ENCODE results near the gene CEP85L. TPM values are rescaled to one million over a fixed set of nuclear protein-coding genes. Genes with fewer than 3 reads are reported as not detected.

CEP85L gene
- total RNA-seq, 6 experiments from 2014 or later, result 6.6 to 8.8 (median 7.6) TPM

- TF ChIP-seq CTCF (IDR thresholded peaks at IDR 0.05), result no peak
- Mint-ChIP-seq H3K9me3 (peaks cover 10% of the 10 kb centered on the region), H3K27me3 (ENCODE audit: insufficient read depth) (peaks cover 3% of the 10 kb centered on the region; the same call in 1 of the 2 replicates), H3K4me3 (no peak overlapping the region), H3K4me1 (ENCODE audit: low read depth) (peaks cover 17% of the 10 kb centered on the region), H3K36me3 (ENCODE audit: low read depth) (peaks cover 41% of the 10 kb centered on the region), H3K27ac (no peak overlapping the region)
- DNase-seq, result no peak
Measured at GRCh38 chr6:118485601-118486550, 165.5 kb downstream of the CEP85L start.

- no peak for DNase-seq
- no peaks in the 10 kb centered on the region for H3K9me3 Mint-ChIP-seq
- H3K27me3 Mint-ChIP-seq (ENCODE audit: insufficient read depth), result no peaks in the 10 kb centered on the region; the same call in 1 of the 2 replicates
- no peak for TF ChIP-seq CTCF (IDR thresholded peaks at IDR 0.05)
- H3K4me1 Mint-ChIP-seq (ENCODE audit: low read depth), result peaks cover 10% of the 10 kb centered on the region
- H3K27ac Mint-ChIP-seq, result no peak overlapping the region
- H3K36me3 Mint-ChIP-seq (ENCODE audit: low read depth), result no peaks in the 10 kb centered on the region; the same call in 1 of the 2 replicates
- no peak overlapping the region for H3K4me3 Mint-ChIP-seq
Measured at GRCh38 chr6:118476551-118476950, 174.8 kb downstream of the CEP85L start.

- no peak for DNase-seq
- no peak overlapping the region for H3K4me3 Mint-ChIP-seq
- H3K36me3 Mint-ChIP-seq (ENCODE audit: low read depth), result peaks cover 18% of the 10 kb centered on the region
- H3K27me3 Mint-ChIP-seq (ENCODE audit: insufficient read depth), result no peaks in the 10 kb centered on the region; the same call in 1 of the 2 replicates
- H3K4me1 Mint-ChIP-seq (ENCODE audit: low read depth), result peaks cover 18% of the 10 kb centered on the region
- TF ChIP-seq CTCF (IDR thresholded peaks at IDR 0.05), result no peak
- no peaks in the 10 kb centered on the region for H3K9me3 Mint-ChIP-seq
- no peak overlapping the region for H3K27ac Mint-ChIP-seq
Measured at GRCh38 chr6:118473266-118473665, 178.1 kb downstream of the CEP85L start.

- peaks cover 37% of the 10 kb centered on the region for H3K36me3 Mint-ChIP-seq (ENCODE audit: low read depth)
- no peak for TF ChIP-seq CTCF (IDR thresholded peaks at IDR 0.05)
- peaks cover 18% of the 10 kb centered on the region for H3K4me1 Mint-ChIP-seq (ENCODE audit: low read depth)
- H3K27me3 Mint-ChIP-seq (ENCODE audit: insufficient read depth), result no peaks in the 10 kb centered on the region; the same call in 1 of the 2 replicates
- no peaks in the 10 kb centered on the region for H3K9me3 Mint-ChIP-seq
- DNase-seq, result no peak
- no peak overlapping the region for H3K4me3 Mint-ChIP-seq
- no peak overlapping the region for H3K27ac Mint-ChIP-seq
Measured at GRCh38 chr6:118469468-118469867, 181.9 kb downstream of the CEP85L start.

GRCh38 chr6:118468682-118469465 lies 182.5 kb downstream of the CEP85L start:
- Mint-ChIP-seq H3K4me3 (no peak overlapping the region), H3K27ac (no peak overlapping the region), H3K27me3 (ENCODE audit: insufficient read depth) (no peaks in the 10 kb centered on the region; the same call in 1 of the 2 replicates), H3K9me3 (no peaks in the 10 kb centered on the region), H3K36me3 (ENCODE audit: low read depth) (peaks cover 37% of the 10 kb centered on the region), H3K4me1 (ENCODE audit: low read depth) (peaks cover 18% of the 10 kb centered on the region)
- TF ChIP-seq CTCF (IDR thresholded peaks at IDR 0.05), result no peak
- DNase-seq, result no peak
